IMR-90 (cell line): ENCODE data around the gene MARCHF2. TPM values are rescaled to one million over a fixed set of nuclear protein-coding genes. Genes with fewer than 3 reads are reported as not detected.
A peak's percentile ranks its signal among the peaks of the same experiment; 100 is the strongest.

Experiments used
- ATAC-seq: fragments of 200-7000 bp; cut with Tn5 transposase; 2 replicates; pipeline ENCODE4 v1.9.1; 2020; ENCODE audit warnings: low read depth, mild to moderate bottlenecking, moderate library complexity
- BruUV-seq: library from RNA; stranded (reverse); fragments of 400-500 nt; replicated peaks from 2 replicates; lab custom pipeline; 2021; lab: Mats Ljungman, UMichigan
- CTCF ChIA-PET: fragments of 300-600 bp; formaldehyde crosslinking; extraction: SDS; loops from one replicate; lab custom pipeline; 2021; ENCODE audit warnings: antibody characterized with exemption; lab: Yijun Ruan, JAX
- POLR2A ChIA-PET: fragments of 300-600 bp; sonication (Branson Sonifier 250); formaldehyde crosslinking; loops from one replicate; lab custom pipeline; 2022; ENCODE audit warnings: antibody characterized with exemption; ENCODE audit not compliant: unreplicated experiment; lab: Charles Lee
- DNase-seq: peaks from one replicate; pipeline ENCODE4 v3.0.0; 2013
- H2AFZ ChIP-seq: replicated peaks from 2 replicates; pipeline ENCODE3; 2013; ENCODE audit warnings: low read length, mild to moderate bottlenecking; ENCODE audit not compliant: poor library complexity
- H2AK5ac ChIP-seq: 2 replicates; pipeline ENCODE4 v1.6.1; 2013; ENCODE audit warnings: low read depth, low read length, inconsistent platforms
- H2AK9ac ChIP-seq: replicated peaks from 2 replicates; pipeline ENCODE3; 2013; ENCODE audit warnings: mild to moderate bottlenecking, low read depth, low read length, moderate library complexity; ENCODE audit not compliant: poor library complexity
- H2BK120ac ChIP-seq: 2 replicates; pipeline ENCODE4 v1.6.1; 2013; ENCODE audit warnings: low read depth, low read length, inconsistent platforms
- H2BK15ac ChIP-seq: 3 replicates; pipeline ENCODE4 v1.6.1; 2013; ENCODE audit warnings: low read depth, low read length, inconsistent platforms
- H2BK20ac ChIP-seq: 2 replicates; pipeline ENCODE4 v1.6.1; 2013; ENCODE audit warnings: low read depth, mild to moderate bottlenecking, inconsistent platforms, low read length, moderate library complexity
- H2BK5ac ChIP-seq: 2 replicates; pipeline ENCODE4 v1.6.1; 2013; ENCODE audit warnings: mild to moderate bottlenecking, low read depth, low read length, inconsistent platforms; ENCODE audit not compliant: poor library complexity, severe bottlenecking
- H3K14ac ChIP-seq: replicated peaks from 2 replicates; pipeline ENCODE4 v1.6.1; 2013; ENCODE audit warnings: low read depth, low read length, inconsistent platforms
- H3K18ac ChIP-seq: 2 replicates; pipeline ENCODE4 v1.6.1; 2013; ENCODE audit warnings: low read depth, low read length, control low read depth
- H3K23ac ChIP-seq: 2 replicates; pipeline ENCODE4 v1.6.1; 2013; ENCODE audit warnings: low read depth, low read length, inconsistent platforms
- H3K27ac ChIP-seq: 2 replicates; pipeline ENCODE4 v1.5.1; 2013; ENCODE audit warnings: mild to moderate bottlenecking, control low read depth, low read length; ENCODE audit not compliant: insufficient read depth
- H3K27me3 ChIP-seq: 2 replicates; pipeline ENCODE4 v1.6.1; 2013; ENCODE audit warnings: low read length; ENCODE audit not compliant: control insufficient read depth, insufficient read depth
- H3K36me3 ChIP-seq: 2 replicates; pipeline ENCODE4 v1.6.1; 2013; ENCODE audit warnings: low read length, mixed read lengths; ENCODE audit not compliant: control insufficient read depth, insufficient read depth
- H3K4ac ChIP-seq: 2 replicates; pipeline ENCODE4 v1.6.1; 2013; ENCODE audit warnings: low read depth, low read length, inconsistent platforms
- H3K4me1 ChIP-seq: 2 replicates; pipeline ENCODE4 v1.6.1; 2013; ENCODE audit warnings: low read length, mixed read lengths; ENCODE audit not compliant: control insufficient read depth, insufficient read depth
- H3K4me2 ChIP-seq: 2 replicates; pipeline ENCODE4 v1.6.1; 2013; ENCODE audit warnings: low read depth, mild to moderate bottlenecking, control low read depth, low read length, moderate library complexity
- H3K4me3 ChIP-seq: 2 replicates; pipeline ENCODE4 v1.5.1; 2013; ENCODE audit warnings: low read depth, mild to moderate bottlenecking, control low read depth, low read length, moderate library complexity; ENCODE audit not compliant: insufficient read depth
- H3K56ac ChIP-seq: 2 replicates; pipeline ENCODE4 v1.6.1; 2013; ENCODE audit warnings: low read length, inconsistent platforms; ENCODE audit not compliant: insufficient read depth; ENCODE audit errors: extremely low read depth
- H3K79me1 ChIP-seq, 2 experiments: 2 replicates each; pipeline ENCODE4 v1.6.1; 2013; ENCODE audit warnings: low read length in 2 of 2, inconsistent platforms in 1 of 2, low read depth in 1 of 2
- H3K9ac ChIP-seq: 2 replicates; pipeline ENCODE4 v1.6.1; 2013; ENCODE audit warnings: low read depth, low read length, control low read depth
- H3K9me1 ChIP-seq: 2 replicates; pipeline ENCODE4 v1.6.1; 2013; ENCODE audit warnings: low read length, inconsistent platforms; ENCODE audit not compliant: insufficient read depth
- H3K9me3 ChIP-seq: 2 replicates; pipeline ENCODE4 v1.6.1; 2013; ENCODE audit warnings: low read length; ENCODE audit not compliant: control insufficient read depth, insufficient read depth
- H4K20me1 ChIP-seq: 2 replicates; pipeline ENCODE4 v1.6.1; 2013; ENCODE audit warnings: low read length, inconsistent platforms; ENCODE audit not compliant: insufficient read depth
- H4K5ac ChIP-seq: 2 replicates; pipeline ENCODE4 v1.6.1; 2013; ENCODE audit warnings: mild to moderate bottlenecking, low read depth, low read length, control low read depth
- H4K8ac ChIP-seq, 2 experiments: 2 replicates each; pipeline ENCODE4 v1.6.1; 2013; ENCODE audit warnings: low read depth in 2 of 2, low read length in 2 of 2, control low read depth in 1 of 2, inconsistent platforms in 1 of 2
- H4K91ac ChIP-seq: 2 replicates; pipeline ENCODE4 v1.6.1; 2013; ENCODE audit warnings: low read depth, low read length, inconsistent platforms; ENCODE audit not compliant: insufficient read depth
- CEBPB ChIP-seq: IDR thresholded peaks from 2 replicates; pipeline ENCODE4 v1.6.1; 2012; ENCODE audit warnings: low read depth, low read length, improper control_type of control experiment
- CHD1 ChIP-seq: IDR thresholded peaks from 2 replicates; pipeline ENCODE4 v1.6.1; 2012; ENCODE audit warnings: low read depth, low read length, improper control_type of control experiment
- CTCF ChIP-seq: conservative IDR thresholded peaks from 2 replicates; pipeline ENCODE4 v1.5.1; 2012; ENCODE audit warnings: mild to moderate bottlenecking, low read depth, low read length, improper control_type of control experiment
- RAD21 ChIP-seq: IDR thresholded peaks from 2 replicates; pipeline ENCODE4 v1.6.1; 2012; ENCODE audit warnings: low read length, improper control_type of control experiment
- RFX5 ChIP-seq: IDR thresholded peaks from 2 replicates; pipeline ENCODE4 v1.8.0; 2012; ENCODE audit warnings: low read depth, mild to moderate bottlenecking, low read length, moderate library complexity
- SMC3 ChIP-seq: fragments of 150-350 bp; IDR thresholded peaks from 2 replicates; pipeline ENCODE4 v1.6.1; 2016; ENCODE audit warnings: low read depth, mild to moderate bottlenecking, antibody characterized with exemption, low read length, moderate library complexity
- WGBS, 2 experiments: methylation state at CpG; one replicate each; pipeline versions ENCODE4 v1.1.5 to v1.1.7; 2013; ENCODE audit warnings: missing lambda C conversion rate in 2 of 2; ENCODE audit not compliant: insufficient read length in 1 of 2; ENCODE audit errors: extremely low coverage in 2 of 2; 5-methylcytosine and 5-hydroxymethylcytosine counted together
- dilution Hi-C: fragments of 300-500 bp; cut with HindIII; formaldehyde crosslinking; loops from one replicate; pipeline ENCODE4 v1.14.3; 2018; ENCODE audit warnings: low sequenced_read_pairs; ENCODE audit not compliant: unreplicated experiment
- in situ Hi-C: fragments of 300-500 bp; cut with MboI; formaldehyde crosslinking; loops from 3 replicates; pipeline ENCODE4 v1.14.3; 2019; ENCODE audit warnings: low sequenced_read_pairs, inconsistent platforms, mixed read lengths
- intact Hi-C: fragments of 100-400 bp; cut with micrococcal nuclease; formaldehyde crosslinking; loops from 2 replicates; pipeline ENCODE4 v1.10.0; 2022
- polyA plus RNA-seq, 3 experiments: library from polyadenylated mRNA; depleted of rRNA; stranded (reverse); fragments of >200 nt; gene quantifications; 2 replicates each; pipeline ENCODE4 v1.2.3, GENCODE V29; 2012; ENCODE audit warnings: low replicate concordance in 1 of 3
- total RNA-seq: library from RNA; depleted of rRNA; stranded (reverse); fragments of >200 nt; gene quantifications from 2 replicates; pipeline ENCODE4 v1.2.3, GENCODE V29; 2012

MARCHF2 gene
- total and polyA plus RNA-seq, 2 of the 4 experiments (the other 2 are of a cell fraction): 33.8 to 58.8 TPM

DNA sequence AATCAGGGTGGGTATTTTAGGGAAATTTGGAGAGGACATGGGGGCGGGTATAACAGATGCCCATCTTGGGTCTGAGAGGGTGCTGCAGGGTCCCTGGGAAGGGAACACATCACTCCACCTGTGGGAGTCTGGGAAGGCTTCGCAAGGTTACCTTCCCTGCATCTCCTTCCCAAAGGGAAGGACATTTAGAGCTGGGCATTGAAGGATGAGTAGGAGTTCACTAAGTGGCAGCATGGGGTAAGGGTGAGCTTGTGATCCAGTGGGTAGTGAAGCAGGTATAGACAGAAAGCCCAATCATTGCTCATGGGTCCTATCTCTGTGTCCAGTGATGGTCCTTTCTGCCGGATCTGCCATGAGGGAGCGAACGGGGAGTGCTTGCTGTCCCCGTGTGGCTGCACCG is 13.2 kb downstream of the MARCHF2 start:
- no TSS peak for BruUV-seq
- Histone ChIP-seq H3K9me1 (0 out of 2 replicates have a peak, but pooled peaks cover 2% of the 10 kb centered on the region), H3K4ac (no peak overlapping the region), H4K8ac (no peak overlapping the region), H3K79me1 (peaks cover 0 to 7% of the 10 kb centered on the region in 2 experiments; a peak in 2 of 4 replicates), H4K91ac (no peak overlapping the region), H2BK120ac (no peak overlapping the region), H3K18ac (no peak overlapping the region), H2AFZ (peak overlapping the region; percentile 51), H3K9ac (no peak overlapping the region), H3K4me1 (peaks cover 4% of the 10 kb centered on the region), H3K27ac (no peak overlapping the region), H3K4me3 (no peak overlapping the region), H2AK9ac (no peak overlapping the region), H3K27me3 (no peaks in the 10 kb centered on the region), H4K20me1 (no peaks in the 10 kb centered on the region), H3K56ac (no peak overlapping the region), H3K23ac (no peak overlapping the region), H3K36me3 (no peaks in the 10 kb centered on the region; the same call in 1 of the 2 replicates), H2BK20ac (no peak overlapping the region), H2BK5ac (no peak overlapping the region), H3K9me3 (no peaks in the 10 kb centered on the region), H4K5ac (no peak overlapping the region), H3K4me2 (no peak overlapping the region), H2AK5ac (no peak overlapping the region; the same call in 1 of the 2 replicates), H2BK15ac (no peak overlapping the region), H3K14ac (no peak overlapping the region)
- TF ChIP-seq CHD1 (no peak), CTCF (no peak), CEBPB (no peak), RAD21 (no peak), SMC3 (no peak), RFX5 (no peak)
- in situ Hi-C loops (no loop called here), dilution Hi-C loops (no loop called here), intact Hi-C loops (no loop called here)
- no peak for ATAC-seq
- no peak for DNase-seq
- CTCF ChIA-PET: no interaction called here
- POLR2A ChIA-PET: no interaction called here
- 94% methylated on average over 6 of the region's 7 CpGs; no CpG with 5 or more reads in 1 of the 2 experiments for WGBS, 2 experiments
